Kidney glomerular epithelial cell (primary cell): ENCODE results near the gene DHX38.
"Not testable (repeated sequence)": the region's sequence is repeated elsewhere in the genome, so short reads cannot be mapped to it uniquely, and the experiment has no call there.

Experiments used
- DNase-seq: peaks from one replicate; lab custom pipeline; 2025; lab: John Stamatoyannopoulos, UW

DHX38 gene

DNA sequence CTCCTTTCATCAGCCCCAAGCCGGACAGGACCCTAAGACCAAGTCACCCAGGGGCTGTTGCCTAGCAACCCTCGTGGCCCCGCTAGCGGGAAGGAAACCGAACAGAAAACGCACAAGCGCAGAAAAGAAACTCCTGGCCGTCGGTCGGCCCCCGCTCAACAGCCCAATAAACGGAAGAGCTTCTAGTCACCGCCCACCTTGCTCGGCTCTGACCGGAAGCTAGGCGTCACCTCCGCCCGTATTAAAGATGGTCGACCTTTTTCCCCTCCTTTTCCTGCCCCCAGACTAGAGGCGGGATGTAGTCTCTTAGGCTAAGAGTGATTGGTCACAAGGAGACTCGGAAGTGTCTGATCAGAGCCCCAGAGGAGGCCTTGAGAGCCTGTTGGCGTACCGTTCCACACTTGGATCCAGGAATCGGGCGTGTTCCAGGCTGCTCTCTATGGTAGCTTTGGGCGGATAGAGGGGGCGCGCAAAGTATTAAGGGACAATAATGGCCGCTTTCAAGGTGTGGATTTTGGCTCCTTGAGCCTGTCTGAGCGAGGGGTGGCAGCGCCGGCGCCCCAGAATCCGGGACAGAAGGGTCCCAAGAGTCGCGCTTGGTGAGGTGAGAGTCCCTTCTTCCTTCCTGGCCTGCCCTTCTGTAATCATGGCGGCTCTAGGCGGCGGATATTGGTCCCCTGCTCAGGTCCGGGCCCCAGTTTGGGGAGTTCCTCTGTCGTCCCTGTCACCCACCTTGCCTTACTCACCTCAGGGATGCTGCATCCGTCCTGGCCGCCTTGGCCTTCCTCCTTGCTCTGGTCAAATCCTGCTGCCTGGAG, at the start of gene DHX38, which contains the start of gene TXNL4B:
Gene DHX38, plus strand, starts transcription at position 400 of the 818 bp plus-strand sequence. CDS start 2,311 bp downstream, outside the sequence.
Gene TXNL4B, minus strand, starts transcription at position 173 of the 818 bp plus-strand sequence. CDS start 2,871 bp downstream, outside the sequence.
- peak; percentile 99 for DNase-seq

- no peak for DNase-seq
These were observed 49.4 kb upstream of the DHX38 start for GRCh38 chr16:72044296-72044695.

DNA sequence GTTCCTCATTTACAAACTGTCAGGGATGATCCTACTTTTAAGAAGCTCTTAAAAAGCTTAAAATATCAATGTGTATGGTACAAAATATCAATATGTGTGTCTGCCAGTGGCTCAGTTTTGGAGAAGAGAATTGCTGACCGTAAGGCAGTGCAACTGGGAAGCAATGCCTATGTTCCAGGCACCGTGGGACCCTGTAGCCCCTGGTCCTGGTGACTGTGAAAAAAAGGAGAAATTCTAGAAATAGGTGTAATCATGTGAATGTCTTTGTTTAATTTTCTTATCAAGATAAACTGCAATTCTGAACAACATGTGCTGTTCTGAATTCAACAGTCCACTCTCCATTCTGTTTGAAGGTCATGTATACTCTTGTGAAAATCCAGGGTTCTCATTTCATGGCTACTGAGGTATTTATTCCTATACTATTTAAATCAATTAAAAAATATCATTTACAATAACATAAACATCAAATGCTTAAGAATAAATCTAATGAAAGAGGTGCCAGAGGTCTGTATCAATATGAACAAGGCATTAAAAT, 48.8 kb upstream of the DHX38 start:
- DNase-seq, result no peak

GRCh38 chr16:72049110-72049509, 44.5 kb upstream of the DHX38 start:
- DNase-seq, result no peak

DNA sequence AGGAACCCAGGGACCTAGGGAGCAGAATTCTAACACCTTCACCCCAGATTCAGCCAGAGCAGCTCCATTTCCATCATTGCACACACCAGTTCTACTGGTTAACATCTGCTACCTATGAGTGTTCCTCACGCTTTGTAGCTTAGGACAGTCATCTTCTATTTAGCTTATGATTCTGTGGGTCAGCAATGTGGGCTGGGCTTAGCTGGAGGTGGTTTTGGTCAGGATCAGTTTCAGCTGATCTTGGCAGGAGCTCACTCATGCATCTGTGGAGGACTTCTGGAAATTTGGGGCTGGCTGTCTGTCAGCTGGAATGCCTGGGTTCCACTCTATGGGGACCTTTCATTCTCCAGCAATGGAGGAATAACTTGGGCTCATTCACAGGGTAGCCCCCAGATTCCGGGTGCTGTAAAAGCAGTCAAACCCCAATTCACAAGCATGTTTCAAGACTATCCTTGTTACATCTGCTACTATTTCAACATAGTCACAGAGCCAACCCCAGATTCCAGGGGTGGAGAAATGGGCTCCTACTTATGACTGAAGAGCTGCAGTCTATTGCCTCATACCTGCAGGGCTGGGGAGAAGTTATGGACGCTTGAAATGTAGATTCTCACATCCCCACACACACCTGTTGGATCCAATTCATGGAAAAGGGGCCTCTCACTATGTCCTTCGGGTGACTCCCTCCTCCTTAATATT, 42.7 kb upstream of the DHX38 start:
- DNase-seq, result no peak

DNA sequence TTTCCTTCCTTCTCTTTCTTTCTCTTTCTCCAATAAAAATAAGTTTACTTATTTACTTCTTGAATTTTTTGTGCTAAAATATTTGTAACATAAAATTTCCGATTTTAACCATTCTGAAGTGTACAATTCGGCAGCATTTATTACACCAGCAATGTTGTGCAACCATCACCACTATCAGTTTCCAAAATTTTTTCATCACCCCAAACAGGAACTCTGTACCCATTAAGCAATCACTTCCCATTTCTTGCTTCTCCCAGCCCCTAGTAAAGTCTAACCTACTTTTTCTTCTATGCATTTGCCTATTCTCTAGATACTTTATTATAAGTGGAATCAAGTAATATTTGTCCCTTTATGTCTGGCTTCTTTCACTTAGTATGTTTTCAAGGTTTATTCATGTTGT, 41.8 kb upstream of the DHX38 start:
- no peak for DNase-seq

DNA sequence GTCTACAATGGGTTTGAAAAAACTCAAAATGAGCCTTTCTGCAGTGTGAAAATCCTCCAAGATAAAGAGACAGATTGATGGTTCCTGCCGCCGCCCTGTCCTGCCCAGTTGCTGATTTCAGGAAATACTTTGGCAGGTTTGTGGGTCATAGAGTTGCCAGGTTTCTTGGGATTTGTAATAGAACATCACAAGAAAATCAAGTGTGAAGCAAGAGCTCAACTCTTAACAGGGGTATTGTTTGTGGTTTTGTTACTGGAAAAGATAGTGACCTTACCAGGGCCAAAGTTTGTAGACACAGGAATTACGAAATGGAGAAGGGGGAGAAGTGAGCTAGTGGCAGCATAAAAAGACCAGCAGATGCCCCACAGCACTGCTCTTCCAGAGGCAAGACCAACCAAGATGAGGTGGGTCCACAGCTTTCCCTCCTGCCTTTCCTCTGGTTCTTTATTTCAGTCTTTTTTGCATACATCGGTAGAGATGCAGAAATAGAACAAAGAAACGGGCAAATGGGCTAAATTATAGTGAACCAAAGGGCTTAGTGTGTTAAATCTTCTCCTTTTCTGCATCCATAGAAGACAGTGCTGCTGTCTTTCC, 39.3 kb upstream of the DHX38 start, which contains the start of gene HP:
Gene HP, plus strand, starts transcription at position 252 of the 594 bp plus-strand sequence. Its CDS starts 148 bp downstream, at position 400.
- DNase-seq, result not testable (repeated sequence)

DNA sequence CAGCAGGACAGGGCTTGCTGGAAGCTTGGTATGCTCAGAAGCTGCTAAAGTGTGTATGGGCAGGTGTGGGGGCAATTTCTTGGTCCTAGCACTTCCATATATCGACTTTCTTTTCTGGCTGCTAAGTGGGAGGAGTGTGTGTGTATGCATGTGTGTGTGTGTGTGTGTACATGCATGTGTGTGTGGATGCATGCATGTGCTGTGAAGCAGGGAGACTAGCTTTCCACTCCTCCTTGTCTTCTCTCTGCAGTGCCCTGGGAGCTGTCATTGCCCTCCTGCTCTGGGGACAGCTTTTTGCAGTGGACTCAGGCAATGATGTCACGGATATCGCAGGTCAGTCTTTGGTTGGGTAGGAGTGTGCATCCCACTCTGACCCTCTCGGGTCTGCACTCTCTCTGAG, 37.7 kb upstream of the DHX38 start:
- DNase-seq, result no peak

- DNase-seq, result not testable (repeated sequence)
These were observed 36.3 kb upstream of the DHX38 start for GRCh38 chr16:72057313-72057712.

GRCh38 chr16:72059060-72059459, 34.6 kb upstream of the DHX38 start:
- not testable (repeated sequence) for DNase-seq

- no peak for DNase-seq
These were observed 33.2 kb upstream of the DHX38 start for GRCh38 chr16:72060405-72060804.

- no peak for DNase-seq
These were observed 32.1 kb upstream of the DHX38 start for GRCh38 chr16:72061564-72061963.

- no peak for DNase-seq
These were observed 29.2 kb upstream of the DHX38 start for GRCh38 chr16:72064361-72064894.

DNA sequence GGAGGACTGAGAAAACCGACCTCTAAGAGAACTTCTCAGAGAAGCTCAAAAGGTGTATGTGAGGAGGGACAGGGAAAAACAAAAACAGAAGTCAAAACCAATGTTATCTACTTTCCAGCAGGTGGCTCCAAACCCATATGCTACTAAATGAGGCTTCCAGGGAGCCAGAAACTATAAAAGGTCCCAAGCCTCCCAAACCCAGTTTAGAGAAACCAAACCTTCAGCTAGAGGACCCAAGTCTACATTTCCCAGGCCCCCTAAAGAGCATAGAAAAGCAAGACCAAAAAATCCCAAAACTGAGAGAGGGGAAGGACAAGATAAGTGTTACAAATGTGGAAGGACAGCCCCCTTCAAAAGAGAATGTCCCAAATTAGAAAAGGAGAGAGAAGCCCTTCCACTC, 26.9 kb upstream of the DHX38 start:
- DNase-seq, result peak; percentile 35

DNA sequence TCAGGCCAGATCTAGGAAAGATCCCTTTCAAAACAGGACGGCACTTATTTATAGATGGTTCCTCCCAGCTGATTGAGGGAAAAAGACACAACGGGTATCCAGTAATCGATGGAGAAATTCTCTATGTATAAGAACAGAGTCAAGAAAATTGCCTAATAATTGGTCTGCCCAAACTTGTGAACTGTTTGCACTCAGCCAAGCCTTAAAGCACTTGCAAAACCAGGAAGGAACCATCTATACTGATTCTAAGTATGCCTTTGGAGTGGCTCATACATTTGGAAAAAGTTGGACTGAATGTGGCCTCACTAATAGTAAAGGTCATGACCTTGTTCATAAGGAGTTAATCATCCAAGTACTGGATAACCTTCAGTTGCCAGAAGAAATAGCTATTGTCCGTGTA, 24.7 kb upstream of the DHX38 start:
- DNase-seq, result no peak

- no peak for DNase-seq
These were observed 20.9 kb upstream of the DHX38 start for GRCh38 chr16:72072514-72073342.

GRCh38 chr16:72073560-72074230, 20.0 kb upstream of the DHX38 start:
- DNase-seq, result no peak

- not testable (repeated sequence) for DNase-seq
These were observed 18.6 kb upstream of the DHX38 start for GRCh38 chr16:72075067-72075466.

- DNase-seq, result not testable (repeated sequence)
These were observed 16.5 kb upstream of the DHX38 start for GRCh38 chr16:72076991-72077706.
